ENCODE results near the gene FOXK1.

FOXK1 gene

GRCh38 chr7:4819560-4820404 lies 137.7 kb downstream of the FOXK1 start:
- DNase-seq (ENCODE audit: low spot score) = no peak

- DNase-seq (ENCODE audit: low spot score) = no peak
These were observed 138.4 kb downstream of the FOXK1 start for GRCh38 chr7:4820405-4820966.
